KMS-11 (cell line): Measurements from ENCODE around the gene ARGLU1.

Experiments
- H2AFZ ChIP-seq: fragments of 200-600 bp; sonication (generic); 2 replicates; pipeline ENCODE4 v1.6.1; 2016; ENCODE audit warnings: antibody characterized with exemption, mixed run types, low read depth
- H3K27ac ChIP-seq: fragments of 200-600 bp; sonication (generic); 2 replicates; pipeline ENCODE4 v1.6.1; 2016; ENCODE audit warnings: mild to moderate bottlenecking, mixed run types
- H3K27me3 ChIP-seq: fragments of 200-600 bp; sonication (generic); 2 replicates; pipeline ENCODE4 v1.6.1; 2017; ENCODE audit warnings: mild to moderate bottlenecking, low read depth, mixed run types, moderate library complexity; ENCODE audit not compliant: insufficient read depth
- H3K36me3 ChIP-seq: fragments of 200-600 bp; sonication (generic); 2 replicates; pipeline ENCODE4 v1.6.1; 2017; ENCODE audit warnings: mild to moderate bottlenecking, mixed run types; ENCODE audit not compliant: insufficient read depth
- H3K4me1 ChIP-seq: fragments of 200-600 bp; sonication (generic); 2 replicates; pipeline ENCODE4 v1.6.1; 2016; ENCODE audit warnings: mild to moderate bottlenecking, low read depth, mixed run types; ENCODE audit not compliant: poor library complexity, severe bottlenecking
- H3K4me2 ChIP-seq: fragments of 200-600 bp; sonication (generic); 2 replicates; pipeline ENCODE4 v1.7.0; 2016; ENCODE audit warnings: mild to moderate bottlenecking, mixed run types
- H3K4me3 ChIP-seq: fragments of 200-600 bp; sonication (generic); IDR thresholded peaks from 2 replicates; pipeline ENCODE4 v1.6.1; 2017; ENCODE audit warnings: low read depth, low read length, mixed read lengths; ENCODE audit not compliant: insufficient read depth
- H3K79me2 ChIP-seq: fragments of 200-600 bp; sonication (generic); 2 replicates; pipeline ENCODE4 v1.6.1; 2016; ENCODE audit warnings: low read depth, mixed run types; ENCODE audit not compliant: insufficient read depth
- H3K9ac ChIP-seq: fragments of 200-600 bp; sonication (generic); 2 replicates; pipeline ENCODE4 v1.6.1; 2016; ENCODE audit warnings: mild to moderate bottlenecking, mixed run types
- H4K20me1 ChIP-seq: fragments of 200-600 bp; sonication (generic); 2 replicates; pipeline ENCODE4 v1.6.1; 2016; ENCODE audit warnings: mild to moderate bottlenecking, mixed run types; ENCODE audit not compliant: insufficient read depth
- TF ChIP-seq, protein P1 (sequence below): fragments of 200-600 bp; sonication (generic); conservative IDR thresholded peaks from 2 replicates; pipeline ENCODE4 v1.6.1; 2017; ENCODE audit warnings: low read depth, mild to moderate bottlenecking, antibody characterized with exemption, low read length, moderate library complexity, mixed read lengths

The ARGLU1 gene

DNA sequence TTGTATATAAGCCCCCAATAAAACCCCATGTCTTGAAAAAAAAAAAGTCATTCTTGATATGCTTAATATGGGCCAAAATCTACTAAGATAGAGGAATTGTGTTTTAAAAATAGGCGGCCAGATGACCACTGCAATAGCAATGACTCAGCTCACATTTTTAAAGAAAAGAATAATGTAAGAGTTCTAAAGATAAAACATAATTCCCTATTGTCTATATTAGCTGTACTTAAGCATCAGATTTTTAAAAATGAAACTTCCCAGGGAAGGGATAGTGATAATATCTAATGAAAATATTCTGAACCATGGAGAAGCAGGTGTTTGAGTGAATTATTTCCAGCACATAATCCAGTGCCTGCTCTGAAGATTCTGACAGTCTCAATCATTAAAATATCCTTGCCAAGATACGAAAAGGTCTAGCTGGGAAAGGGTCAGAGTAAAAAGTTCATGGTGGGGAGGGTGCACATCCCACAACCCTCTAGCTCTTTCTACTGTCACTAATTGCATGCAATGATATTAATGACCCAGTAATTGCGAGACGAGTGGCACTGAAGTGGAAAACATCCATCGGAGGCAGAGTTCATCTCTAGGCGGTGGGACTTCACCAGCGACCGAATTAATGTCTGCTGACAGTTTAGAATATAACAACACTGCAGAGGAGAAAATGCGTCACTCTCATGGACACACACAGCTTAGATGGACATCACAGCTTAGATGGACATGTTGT, 64.0 kb downstream of the ARGLU1 start:
- H3K9ac ChIP-seq: no peak overlapping the region
- H3K4me3 ChIP-seq: no peak overlapping the region
- H3K36me3 ChIP-seq: no peaks in the 10 kb centered on the region
- H3K79me2 ChIP-seq: no peaks in the 10 kb centered on the region
- peaks cover 24% of the 10 kb centered on the region for H3K4me1 ChIP-seq
- no peak overlapping the region for H2AFZ ChIP-seq
- no peak overlapping the region for H3K4me2 ChIP-seq
- no peaks in the 10 kb centered on the region for H3K27me3 ChIP-seq
- no peak overlapping the region for H3K27ac ChIP-seq
- TF ChIP-seq, protein P1, sequence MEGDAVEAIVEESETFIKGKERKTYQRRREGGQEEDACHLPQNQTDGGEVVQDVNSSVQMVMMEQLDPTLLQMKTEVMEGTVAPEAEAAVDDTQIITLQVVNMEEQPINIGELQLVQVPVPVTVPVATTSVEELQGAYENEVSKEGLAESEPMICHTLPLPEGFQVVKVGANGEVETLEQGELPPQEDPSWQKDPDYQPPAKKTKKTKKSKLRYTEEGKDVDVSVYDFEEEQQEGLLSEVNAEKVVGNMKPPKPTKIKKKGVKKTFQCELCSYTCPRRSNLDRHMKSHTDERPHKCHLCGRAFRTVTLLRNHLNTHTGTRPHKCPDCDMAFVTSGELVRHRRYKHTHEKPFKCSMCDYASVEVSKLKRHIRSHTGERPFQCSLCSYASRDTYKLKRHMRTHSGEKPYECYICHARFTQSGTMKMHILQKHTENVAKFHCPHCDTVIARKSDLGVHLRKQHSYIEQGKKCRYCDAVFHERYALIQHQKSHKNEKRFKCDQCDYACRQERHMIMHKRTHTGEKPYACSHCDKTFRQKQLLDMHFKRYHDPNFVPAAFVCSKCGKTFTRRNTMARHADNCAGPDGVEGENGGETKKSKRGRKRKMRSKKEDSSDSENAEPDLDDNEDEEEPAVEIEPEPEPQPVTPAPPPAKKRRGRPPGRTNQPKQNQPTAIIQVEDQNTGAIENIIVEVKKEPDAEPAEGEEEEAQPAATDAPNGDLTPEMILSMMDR: no peak
- H4K20me1 ChIP-seq: no peaks in the 10 kb centered on the region

DNA sequence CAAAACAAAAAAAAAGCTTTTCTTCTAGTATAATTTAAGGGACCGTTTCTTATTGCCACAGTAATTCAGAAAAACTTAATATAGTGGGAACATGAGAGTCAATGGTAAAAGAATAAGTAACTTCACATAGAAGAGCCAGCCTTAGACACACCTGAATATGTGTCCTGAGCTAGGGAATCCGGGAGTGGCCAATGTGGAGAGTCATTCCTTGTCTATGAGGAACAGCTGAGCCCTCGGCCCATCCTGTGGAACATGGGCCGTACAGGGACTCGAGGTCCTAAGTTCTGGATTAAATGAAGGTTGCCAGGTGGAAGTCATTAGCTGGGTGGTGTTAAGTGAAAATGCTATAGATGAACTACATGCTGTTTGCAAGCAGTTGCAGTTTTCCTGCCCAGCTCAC, 64.7 kb downstream of the ARGLU1 start:
- no peak overlapping the region for H3K4me3 ChIP-seq
- H3K36me3 ChIP-seq: no peaks in the 10 kb centered on the region
- H3K79me2 ChIP-seq: no peaks in the 10 kb centered on the region
- no peak overlapping the region for H2AFZ ChIP-seq
- TF ChIP-seq, protein P1: no peak
- H3K9ac ChIP-seq: no peak overlapping the region
- H3K27ac ChIP-seq: no peak overlapping the region
- no peak overlapping the region for H3K4me2 ChIP-seq
- peaks cover 30% of the 10 kb centered on the region for H3K4me1 ChIP-seq
- no peaks in the 10 kb centered on the region for H4K20me1 ChIP-seq
- no peaks in the 10 kb centered on the region for H3K27me3 ChIP-seq

DNA sequence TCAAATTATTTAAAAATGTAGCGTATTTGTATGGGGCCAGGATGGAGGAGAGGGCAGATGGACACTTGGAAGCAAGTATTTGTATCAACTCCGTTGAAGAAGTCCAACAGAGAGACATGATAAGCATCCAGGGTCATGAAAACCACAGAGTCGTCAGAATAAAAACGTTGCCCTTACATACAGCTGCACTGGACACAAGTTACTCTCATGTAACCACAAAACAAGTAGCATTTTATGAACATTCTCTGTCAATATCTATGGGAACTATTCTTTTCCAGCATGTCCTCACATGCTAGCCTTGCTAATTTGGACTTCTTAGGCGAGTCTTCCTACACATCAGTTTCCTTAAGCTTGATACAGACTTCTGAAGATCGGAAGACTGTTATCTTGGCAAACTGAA, 67.5 kb downstream of the ARGLU1 start:
- Histone ChIP-seq H4K20me1 (no peaks in the 10 kb centered on the region), H3K27me3 (no peaks in the 10 kb centered on the region), H3K27ac (peak overlapping the region; percentile 62), H3K4me3 (no peak overlapping the region), H3K36me3 (no peaks in the 10 kb centered on the region), H3K79me2 (no peaks in the 10 kb centered on the region), H2AFZ (no peak overlapping the region), H3K4me2 (peak overlapping the region; percentile 82), H3K9ac (no peak overlapping the region), H3K4me1 (peaks cover 46% of the 10 kb centered on the region)
- TF ChIP-seq, protein P1: no peak

DNA sequence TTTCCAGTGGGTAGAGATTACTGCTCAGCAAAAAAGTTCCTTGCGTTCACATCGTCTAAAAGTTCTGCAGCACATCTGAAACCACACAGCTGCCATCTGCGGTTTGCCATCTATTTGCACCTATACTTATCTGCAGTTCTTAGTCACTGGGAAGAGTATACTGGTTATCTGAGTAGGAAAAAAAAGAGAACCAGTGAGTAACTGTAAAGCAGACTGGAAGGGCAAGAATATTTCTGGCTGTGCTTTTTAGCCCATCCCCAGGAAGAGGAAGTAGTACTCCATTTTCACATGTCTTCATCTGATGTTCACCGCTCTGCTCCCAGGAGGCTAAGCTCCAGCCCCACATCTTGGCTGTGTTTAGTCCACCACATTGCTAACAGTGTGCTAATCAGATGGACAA, 68.0 kb downstream of the ARGLU1 start:
- peak overlapping the region; percentile 30; the same call in 1 of the 2 replicates for H2AFZ ChIP-seq
- peak overlapping the region; percentile 82 for H3K4me2 ChIP-seq
- H3K79me2 ChIP-seq: no peaks in the 10 kb centered on the region
- TF ChIP-seq, protein P1: no peak
- no peak overlapping the region for H3K9ac ChIP-seq
- no peaks in the 10 kb centered on the region for H3K27me3 ChIP-seq
- H3K27ac ChIP-seq: peak overlapping the region; percentile 62
- H3K36me3 ChIP-seq: no peaks in the 10 kb centered on the region
- H3K4me1 ChIP-seq: peaks cover 46% of the 10 kb centered on the region
- no peaks in the 10 kb centered on the region for H4K20me1 ChIP-seq
- no peak overlapping the region for H3K4me3 ChIP-seq
